HG03460 (cell line): ENCODE data around the gene CDC42BPG.
A peak's percentile ranks its signal among the peaks of the same experiment; 100 is the strongest.

ENCODE experiments used
- ATAC-seq: cut with Tn5 transposase; IDR thresholded peaks from one replicate; pipeline ENCODE4 v1.9.1; 2021; ENCODE audit not compliant: unreplicated experiment

The CDC42BPG gene

DNA sequence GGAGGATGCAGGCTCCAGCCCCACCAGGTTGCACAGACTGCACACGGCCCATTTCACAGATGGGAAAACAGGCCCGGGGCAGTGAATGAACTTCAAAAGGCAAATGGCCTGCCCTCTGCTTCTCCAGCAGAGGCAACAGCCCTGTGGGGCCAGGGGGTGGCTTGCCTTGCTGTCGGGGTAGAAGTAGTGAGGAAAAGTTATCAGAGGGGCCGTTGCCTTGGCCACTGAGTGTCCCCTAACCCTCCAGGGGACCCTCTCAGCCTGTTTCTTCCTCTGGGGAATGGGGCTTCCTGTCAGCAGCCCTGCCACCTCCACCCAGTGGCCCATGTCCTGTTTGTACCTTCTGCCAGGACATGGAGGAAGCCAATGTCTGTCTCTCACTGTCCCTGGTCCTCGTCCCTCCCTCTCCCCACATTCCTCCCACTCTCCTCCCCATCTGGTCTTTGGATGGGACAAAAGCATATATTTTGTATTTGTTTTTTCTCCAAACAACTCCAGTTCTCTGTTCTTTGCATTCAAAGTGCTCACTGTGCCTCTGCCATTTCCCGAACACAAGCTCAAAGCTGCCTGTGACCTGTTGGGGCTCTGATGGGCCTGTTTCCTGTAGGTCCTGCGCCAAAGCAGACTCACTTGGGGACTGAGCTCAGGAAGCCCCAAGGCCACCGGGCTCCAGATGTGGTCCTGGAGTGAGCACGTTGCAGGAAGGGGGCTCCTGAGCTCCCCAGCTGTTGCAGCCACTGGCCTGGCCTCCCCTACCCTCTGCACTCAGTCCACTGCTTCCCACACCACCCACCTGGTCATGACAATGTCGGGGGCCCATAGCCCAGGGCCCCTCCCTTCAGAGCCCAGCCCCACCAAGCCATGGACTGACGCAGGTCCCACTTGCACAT is 50.9 kb downstream of the CDC42BPG start:
- no peak for ATAC-seq

DNA sequence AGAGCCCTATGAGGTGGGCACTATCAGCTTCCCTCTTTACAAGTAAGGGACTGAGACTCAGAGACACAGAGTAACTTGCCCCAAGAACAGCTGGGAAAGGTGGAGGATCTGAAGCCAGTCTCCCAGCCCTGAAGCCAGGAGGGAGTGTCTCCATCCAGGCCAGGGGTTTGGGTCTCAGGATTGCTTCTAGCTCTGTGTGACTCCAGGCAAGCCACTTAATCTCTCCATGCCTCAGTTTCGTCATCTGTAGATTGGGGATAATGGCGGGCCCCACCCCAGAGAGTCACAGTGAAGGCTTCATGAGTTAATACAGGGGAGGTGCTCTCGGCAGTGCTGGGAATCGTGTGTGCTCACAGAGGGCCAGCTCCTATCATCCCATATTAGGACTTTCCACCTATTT is 52.0 kb downstream of the CDC42BPG start:
- no peak for ATAC-seq

DNA sequence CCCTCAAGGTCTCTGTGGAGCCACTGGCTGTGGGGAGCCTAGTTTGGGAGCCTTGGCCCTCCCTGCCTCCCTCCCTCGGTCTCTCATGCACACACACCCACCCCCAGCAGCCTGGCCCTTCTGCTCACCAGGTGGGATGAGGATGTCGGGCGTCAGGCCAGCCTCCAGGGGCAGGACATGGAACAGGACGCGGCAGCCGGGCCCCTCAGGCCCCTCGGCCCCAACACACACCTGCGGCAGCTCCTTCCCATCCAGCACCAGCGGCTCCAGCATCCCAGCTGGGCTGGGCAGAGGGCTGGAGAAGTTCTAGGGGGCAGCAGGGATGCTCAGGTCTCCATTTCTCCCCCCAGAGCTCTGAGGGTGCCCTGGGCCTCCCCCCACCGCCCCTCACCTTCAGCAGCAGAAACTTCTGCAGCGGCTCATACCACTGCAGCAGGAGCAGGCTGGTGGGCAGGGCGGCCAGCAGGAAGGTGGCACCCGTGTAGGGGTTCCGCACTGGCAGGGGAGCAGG is 52.6 kb downstream of the CDC42BPG start:
- no peak for ATAC-seq

DNA sequence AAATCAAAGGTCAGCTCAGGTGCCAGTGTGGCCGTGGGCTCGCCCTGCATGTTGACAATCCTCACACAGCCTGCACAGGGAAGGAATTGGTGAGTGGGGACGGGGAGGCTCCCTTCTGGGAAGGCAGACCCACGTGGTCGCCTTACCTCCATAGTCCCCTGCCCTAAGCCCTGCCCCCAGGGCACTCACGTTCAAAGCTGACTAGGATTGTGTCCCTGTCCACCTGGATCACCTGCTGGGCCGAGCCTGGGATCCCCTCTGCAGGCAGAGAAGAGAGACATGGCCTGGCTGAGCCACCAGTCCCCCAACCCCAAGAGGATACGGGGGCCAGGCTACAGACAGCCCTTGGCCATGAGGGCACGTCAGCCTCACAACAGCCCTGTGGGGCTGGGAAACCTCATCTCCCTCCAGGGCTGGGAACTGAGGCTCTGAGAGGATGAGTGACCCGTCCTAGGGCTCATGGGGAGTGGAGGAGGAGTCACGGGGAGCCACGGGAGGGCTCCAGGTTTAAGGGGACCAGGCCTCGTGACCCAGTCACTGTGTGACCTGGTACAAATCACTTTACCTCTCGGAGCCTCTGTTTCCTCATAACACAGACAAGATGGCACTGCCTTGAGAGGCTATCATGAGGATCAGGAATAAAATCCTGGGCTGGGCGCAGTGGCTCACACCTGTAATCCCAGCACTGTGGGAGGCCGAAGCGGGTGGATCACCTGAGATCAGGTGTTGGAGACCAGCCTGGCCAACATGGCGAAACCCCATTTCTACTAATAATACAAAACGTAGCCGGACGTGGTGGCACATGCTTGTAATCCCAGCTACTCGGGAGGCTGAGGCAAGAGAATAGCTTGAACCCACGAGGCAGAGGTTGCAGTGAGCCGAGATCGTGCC is 54.0 kb downstream of the CDC42BPG start:
- ATAC-seq: no peak

DNA sequence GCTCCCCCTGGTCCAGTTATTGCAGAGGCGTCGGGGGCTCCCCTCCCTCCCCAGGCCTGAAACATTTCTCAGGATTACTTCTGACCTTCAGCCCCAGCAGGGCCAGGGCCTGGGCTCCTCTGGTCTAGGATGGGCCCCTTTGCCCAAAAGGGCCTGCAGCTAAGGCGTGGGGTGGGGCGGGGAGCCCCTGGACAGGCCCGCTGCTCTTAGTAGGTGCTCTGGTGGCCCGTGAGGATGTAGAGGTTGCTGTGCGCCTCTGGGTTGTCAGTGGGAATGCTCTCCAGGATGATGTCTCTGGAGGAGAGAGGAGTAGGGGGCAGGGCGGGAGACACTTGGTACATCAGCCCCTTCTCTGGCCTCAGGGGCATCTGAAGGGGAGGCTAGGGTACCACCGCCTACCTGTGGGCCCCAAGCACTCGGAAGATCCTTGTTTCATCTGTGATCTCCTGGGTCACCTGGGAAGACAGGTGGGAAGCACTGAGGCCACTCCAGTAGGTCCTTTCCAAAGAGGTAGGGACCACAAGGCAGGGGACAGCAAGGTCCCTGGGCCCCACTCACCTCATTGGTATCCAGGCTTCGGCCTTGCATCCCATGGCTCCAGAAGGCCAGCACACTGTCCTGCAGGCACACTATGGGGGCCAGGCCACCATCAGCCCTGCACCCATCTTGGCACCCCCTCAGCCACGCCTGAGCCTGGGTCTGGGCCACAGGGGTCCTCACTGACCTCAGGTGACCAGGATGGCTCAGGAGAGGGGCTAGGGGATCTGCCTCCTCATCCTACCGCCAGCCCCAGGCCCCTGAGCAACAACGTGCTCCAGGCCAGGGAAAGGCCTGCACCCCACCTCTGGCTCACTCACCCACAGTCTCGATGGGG is 54.9 kb downstream of the CDC42BPG start:
- no peak for ATAC-seq

DNA sequence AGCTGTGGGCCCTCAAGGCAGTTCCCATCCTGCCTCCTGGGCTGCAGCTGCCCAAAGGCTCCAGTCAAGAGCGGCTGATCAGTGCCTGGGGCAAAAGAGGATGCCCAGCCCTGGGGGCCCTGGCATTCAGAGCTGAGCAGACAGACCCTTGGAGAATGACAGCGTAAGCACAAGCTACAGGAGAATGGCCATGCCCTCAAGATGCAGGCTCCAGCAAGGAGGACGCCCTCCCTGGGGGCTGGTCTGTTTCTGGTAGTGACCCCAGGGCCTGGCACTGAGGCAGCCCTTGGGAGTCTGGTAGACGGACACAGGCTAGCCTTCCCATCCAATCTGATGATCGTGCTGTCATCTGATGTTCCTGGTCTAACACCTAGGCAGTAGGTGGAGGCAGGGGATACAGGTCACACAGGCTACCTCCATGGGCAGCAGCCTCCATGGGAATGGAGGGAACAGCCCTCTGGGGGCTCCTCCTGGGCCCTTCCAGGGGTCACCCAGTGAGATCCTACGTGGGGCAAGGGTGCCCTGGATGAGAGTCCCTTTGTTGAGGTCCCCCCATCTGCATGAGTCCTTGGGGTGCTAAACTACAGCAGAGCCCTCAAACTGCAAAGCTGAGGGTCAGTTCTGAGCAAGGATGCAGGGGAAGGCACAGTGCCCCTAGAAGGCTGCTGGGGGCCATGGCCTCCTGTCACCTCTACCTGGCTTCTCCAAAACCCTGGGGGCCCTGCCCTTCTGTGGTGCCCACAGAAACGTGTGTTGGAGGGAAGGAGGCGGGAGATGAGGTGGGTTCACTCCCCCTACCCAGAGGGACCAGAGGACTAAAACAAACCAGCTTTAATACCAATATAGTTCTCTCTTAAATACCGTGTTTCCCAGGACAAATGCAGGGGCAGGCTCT is 55.9 kb downstream of the CDC42BPG start:
- ATAC-seq: no peak

DNA sequence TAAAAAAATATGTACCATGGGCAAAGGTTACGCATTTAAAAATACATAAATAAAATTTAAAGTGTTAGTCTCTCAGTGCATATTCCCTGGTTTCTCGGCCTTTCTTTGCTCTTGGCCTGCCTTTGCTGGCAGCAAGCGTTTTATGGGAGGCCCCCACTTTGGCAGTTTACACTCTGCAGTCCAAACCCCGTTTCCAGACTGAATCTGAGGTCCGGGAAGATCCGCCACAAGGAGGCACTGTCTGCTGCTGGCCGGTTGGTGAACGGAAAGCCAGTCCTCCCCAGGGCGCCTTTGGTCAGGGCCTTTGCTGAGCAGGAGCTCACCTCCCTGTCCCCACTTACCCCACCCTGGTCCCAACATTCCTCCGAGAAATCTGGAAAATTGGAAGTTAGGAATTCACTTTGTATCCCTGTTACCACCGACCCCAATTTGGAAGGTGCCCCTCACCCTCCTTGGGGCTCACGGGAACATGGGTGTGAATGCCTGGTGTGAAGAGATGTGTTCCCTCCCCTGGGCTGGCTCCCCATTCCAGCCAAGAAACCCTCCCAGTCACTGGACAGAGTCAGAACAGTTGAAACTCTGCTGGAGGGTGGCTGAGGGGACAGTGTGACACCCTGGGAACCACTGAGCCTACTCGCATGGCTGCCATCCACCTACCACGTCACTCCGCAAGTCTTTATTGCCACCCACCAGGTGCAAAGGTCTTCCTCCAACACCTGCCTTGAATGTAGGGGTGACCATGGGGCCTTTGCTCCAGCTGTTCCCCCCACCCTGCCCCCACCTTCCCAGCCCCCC is 56.7 kb downstream of the CDC42BPG start:
- ATAC-seq: no peak

DNA sequence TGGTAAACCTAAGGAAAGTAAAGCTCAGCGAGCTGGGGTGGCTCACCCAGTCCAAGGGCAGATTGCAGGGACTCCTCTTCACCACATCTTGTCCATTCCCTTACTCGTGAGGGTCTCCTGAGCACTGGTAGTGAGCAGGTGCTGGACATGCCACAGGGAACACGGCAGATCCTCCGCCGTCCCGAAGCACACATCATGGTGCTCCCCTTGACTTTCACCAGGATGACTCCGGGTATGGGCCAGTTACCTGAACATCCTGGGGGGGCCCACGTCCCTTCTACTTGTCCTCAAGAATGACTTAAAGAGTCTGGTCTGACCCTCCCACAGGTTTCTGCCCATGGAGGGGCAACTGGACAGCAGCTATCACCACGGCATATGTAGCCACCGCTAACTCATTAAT is 58.1 kb downstream of the CDC42BPG start:
- no peak for ATAC-seq

DNA sequence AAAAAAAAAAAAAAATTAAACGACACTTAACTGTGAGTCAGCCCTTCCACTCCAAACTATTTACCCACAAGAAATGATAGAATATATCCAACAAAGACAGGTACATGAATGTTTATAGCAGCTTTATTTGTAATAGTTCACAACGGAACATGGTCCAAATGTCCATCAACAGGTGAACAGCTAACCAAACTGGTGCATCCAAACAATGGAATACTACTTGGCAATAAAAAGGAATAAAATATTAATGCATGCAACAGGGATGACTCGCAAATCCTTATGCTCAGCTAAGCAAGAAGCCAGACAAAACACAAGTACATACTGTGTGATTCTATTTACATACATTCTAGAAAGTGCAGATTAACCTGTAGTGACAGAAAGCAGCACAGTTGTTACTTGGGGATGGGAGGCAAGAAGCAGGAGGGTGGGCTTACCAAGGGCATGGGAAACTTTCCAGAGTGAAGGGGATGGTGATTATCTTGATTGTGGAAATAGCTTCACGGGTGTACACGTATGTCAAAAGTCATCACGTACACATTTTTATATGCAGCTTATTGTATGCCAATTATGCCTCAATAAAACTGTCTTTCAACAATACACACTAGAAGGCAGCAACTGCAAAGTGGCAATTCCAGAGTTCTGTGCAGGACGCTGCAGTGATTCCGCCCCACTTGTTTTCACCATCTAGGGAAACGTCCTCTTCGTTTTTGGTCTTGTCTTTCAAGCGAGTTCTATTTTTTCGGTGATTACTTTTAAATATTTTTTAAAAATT is 59.5 kb downstream of the CDC42BPG start:
- no peak for ATAC-seq

DNA sequence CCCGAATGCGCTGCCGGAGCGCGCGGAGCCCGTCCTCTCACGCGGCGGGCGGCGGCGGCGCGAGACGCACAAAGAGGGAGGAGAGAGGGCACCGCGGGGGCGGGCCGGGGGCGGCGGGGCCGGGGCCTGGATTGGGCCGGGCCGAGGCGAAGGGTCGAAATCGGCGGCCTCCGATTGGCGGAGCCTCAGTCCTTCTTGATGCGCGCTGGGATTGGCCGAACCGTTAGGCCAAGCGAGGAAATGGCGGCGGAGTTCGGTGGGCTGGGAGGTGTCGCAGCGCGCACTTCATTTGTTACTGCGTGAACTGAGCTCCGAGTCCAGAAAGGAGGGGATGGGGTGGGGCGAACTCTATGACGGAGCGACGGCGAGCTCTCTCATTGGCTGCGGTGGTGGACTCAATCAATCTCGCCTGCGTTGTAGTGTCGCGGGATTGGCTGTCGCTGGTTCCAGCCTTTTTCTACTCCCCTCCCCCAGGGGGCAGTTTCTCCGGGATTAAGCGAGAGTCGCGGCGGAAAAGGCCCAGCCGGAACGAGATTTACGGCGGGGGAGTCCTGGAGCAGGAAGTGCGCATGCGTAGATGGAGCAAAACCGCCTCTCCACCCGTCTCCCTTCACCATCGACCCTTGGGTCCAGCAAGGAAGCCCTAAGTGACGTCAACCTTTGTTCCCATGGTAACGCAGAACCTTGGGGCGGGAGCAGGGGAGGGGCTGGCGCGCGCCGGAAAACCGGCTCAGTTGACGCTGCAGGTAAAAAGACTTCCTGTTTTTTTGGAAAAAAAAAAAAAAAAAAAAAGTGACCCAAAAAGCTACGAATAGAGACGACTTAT is 65.8 kb downstream of the CDC42BPG start, which contains the start of gene SF1:
Gene SF1 (minus strand): TSS at position 70 of the 826 bp plus-strand sequence. CDS start 150 bp downstream, outside the sequence.
- peak; percentile 79 for ATAC-seq

DNA sequence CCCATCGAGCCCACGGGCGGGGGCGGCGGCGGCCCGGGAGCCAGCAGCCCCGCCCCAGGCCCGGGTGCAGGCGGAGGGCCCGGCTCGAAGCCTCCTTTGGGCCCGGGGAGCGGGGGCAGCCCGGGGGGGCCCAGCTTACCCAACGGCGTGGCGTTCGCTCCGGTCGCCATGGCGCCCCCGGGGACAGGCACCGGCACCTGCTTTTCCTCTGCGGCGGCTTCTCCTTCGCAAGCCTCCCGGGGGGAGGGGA is 66.3 kb downstream of the CDC42BPG start:
- ATAC-seq: peak; percentile 6

DNA sequence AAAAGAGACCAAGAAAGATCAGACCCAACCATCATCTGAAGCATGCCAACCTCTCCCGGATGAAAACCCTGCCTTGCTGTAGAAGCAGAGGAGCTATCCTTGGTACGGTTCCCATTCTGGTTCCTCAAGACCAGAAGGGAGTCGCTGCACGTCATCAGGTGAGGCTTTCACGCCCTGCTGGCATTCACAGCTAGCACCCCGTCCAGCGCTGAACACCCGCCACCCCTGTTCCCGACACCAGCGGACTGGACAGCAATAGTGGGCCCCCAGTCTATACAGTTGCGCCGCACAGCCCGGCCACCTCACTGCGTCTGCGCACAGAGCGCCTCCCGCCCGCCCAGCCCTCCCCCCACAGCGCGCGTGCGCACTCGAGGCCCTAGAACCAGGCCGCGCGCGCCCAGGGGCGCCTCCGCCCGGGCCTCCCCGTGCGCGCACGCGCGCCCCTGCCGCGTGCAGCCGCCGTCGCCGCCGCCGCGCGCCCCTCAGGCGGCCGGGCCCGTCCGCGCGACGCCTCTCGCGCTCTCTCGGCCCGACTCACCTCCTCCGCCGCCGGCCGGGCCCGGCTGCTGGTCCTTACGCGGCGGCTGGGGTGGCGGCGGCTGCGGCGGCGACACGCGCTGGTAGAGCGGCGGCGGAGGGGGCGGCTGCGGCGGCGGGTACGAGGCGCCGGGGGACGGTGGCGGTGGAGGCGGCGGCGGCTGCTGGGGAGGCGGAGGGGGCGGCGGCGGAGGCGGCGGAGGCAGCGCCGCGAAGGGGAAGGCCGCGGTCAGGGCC is 66.8 kb downstream of the CDC42BPG start:
- ATAC-seq: peak; percentile 9

DNA sequence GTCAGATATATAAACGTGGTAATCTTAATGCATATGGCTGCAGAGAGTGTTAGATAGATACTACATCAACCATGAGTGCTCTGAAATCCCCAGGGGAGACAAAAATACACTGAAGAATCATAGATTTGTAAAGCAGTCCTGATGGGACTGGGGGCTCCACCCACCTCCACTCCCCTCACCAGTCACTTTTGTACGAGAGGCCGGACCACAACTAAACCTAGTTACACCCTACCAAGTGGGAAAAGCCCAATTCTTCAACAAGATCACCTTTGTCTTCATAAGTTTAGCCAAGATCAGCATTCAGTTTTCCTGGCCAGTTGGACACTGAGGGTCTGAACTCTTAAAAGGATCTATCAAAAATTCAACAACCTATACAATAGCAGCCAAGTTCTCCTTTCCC is 67.6 kb downstream of the CDC42BPG start:
- no peak for ATAC-seq

DNA sequence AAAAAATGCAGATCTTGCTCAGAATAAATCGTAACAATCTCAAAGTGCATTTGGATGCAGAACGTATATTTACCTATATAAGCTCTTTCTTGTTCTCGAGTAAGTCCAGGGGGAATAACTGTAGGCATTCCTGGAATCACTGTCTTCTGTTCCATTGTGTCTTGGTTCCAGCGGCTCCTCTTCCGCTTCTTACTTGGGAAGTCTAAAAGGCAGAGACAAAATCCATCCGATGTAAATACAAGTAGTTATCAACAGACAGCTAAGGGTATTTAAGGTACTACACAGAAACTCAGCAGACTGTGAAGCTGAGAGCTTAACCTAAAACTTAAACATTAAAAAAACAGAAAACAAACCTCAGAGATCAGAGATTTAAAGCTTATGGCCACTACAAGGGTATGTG is 68.0 kb downstream of the CDC42BPG start:
- ATAC-seq: no peak

DNA sequence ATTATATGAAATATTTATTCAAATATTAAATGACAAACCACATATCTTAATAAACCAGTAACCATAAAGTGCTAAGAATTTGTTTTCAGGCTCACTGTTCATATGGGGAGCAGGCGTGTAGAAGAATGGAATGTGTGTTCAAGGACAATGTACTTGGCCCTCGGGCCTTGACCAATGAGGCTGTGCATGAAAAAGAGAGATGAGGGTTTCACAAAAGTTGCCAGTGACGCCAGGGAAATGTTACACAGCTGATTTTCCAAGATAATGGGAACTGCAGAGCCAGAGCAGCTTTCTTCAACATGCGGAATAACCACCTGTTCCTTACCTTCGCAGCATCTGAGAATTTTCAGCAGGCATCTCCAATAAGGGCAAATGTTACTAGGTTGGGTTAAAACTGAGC is 70.3 kb downstream of the CDC42BPG start:
- ATAC-seq: no peak
